ENCODE measurements around the gene LAMB1. TPM values are rescaled to one million over a fixed set of nuclear protein-coding genes. Genes with fewer than 3 reads are reported as not detected.
"Not testable (repeated sequence)": the region's sequence is repeated elsewhere in the genome, so short reads cannot be mapped to it uniquely, and the experiment has no call there.

The LAMB1 gene
- total RNA-seq = 0.27 TPM

- peak in 2 of 3 donors; percentile 26 to 37 for DNase-seq (ENCODE audit: low read depth in 2 of 3, low spot score in 2 of 3)
Measured at GRCh38 chr7:108002726-108003598, at the start of gene LAMB1. Gene LAMB1 (minus strand): TSS chr7:108003161. CDS start chr7:108002885, 276 bp downstream.

GRCh38 chr7:108051454-108051853, 48.5 kb upstream of the LAMB1 start:
- no peak for DNase-seq (ENCODE audit: low read depth in 2 of 3, low spot score in 2 of 3)

GRCh38 chr7:108049962-108050361, 47.0 kb upstream of the LAMB1 start:
- no peak for DNase-seq (ENCODE audit: low read depth in 2 of 3, low spot score in 2 of 3)

- no peak for DNase-seq (ENCODE audit: low read depth in 2 of 3, low spot score in 2 of 3)
Measured at GRCh38 chr7:108048422-108048821, 45.5 kb upstream of the LAMB1 start.

GRCh38 chr7:108046952-108047506, 44.1 kb upstream of the LAMB1 start:
- DNase-seq (ENCODE audit: low read depth in 2 of 3, low spot score in 2 of 3) = no peak

- DNase-seq (ENCODE audit: low read depth in 2 of 3, low spot score in 2 of 3) = no peak
Measured at GRCh38 chr7:108045669-108046068, 42.7 kb upstream of the LAMB1 start.

GRCh38 chr7:108045154-108045553, 42.2 kb upstream of the LAMB1 start:
- DNase-seq (ENCODE audit: low read depth in 2 of 3, low spot score in 2 of 3) = no peak

- no peak for DNase-seq (ENCODE audit: low read depth in 2 of 3, low spot score in 2 of 3)
Measured at GRCh38 chr7:108044345-108044744, 41.4 kb upstream of the LAMB1 start.

GRCh38 chr7:108038986-108039385, 36.0 kb upstream of the LAMB1 start:
- DNase-seq (ENCODE audit: low read depth in 2 of 3, low spot score in 2 of 3) = no peak

GRCh38 chr7:108037741-108038140, 34.8 kb upstream of the LAMB1 start:
- DNase-seq (ENCODE audit: low read depth in 2 of 3, low spot score in 2 of 3) = no peak

- no peak for DNase-seq (ENCODE audit: low read depth in 2 of 3, low spot score in 2 of 3)
Measured at GRCh38 chr7:108037140-108037539, 34.2 kb upstream of the LAMB1 start.

GRCh38 chr7:108034586-108034985, 31.6 kb upstream of the LAMB1 start:
- DNase-seq (ENCODE audit: low read depth in 2 of 3, low spot score in 2 of 3) = no peak

- no peak for DNase-seq (ENCODE audit: low read depth in 2 of 3, low spot score in 2 of 3)
Measured at GRCh38 chr7:108033776-108034497, 31.0 kb upstream of the LAMB1 start.

- not testable (repeated sequence) for DNase-seq (ENCODE audit: low read depth in 2 of 3, low spot score in 2 of 3)
Measured at GRCh38 chr7:108033309-108033708, 30.3 kb upstream of the LAMB1 start.

GRCh38 chr7:108030516-108030915, 27.6 kb upstream of the LAMB1 start:
- DNase-seq (ENCODE audit: low read depth in 2 of 3, low spot score in 2 of 3) = no peak

GRCh38 chr7:108029034-108029433, 26.1 kb upstream of the LAMB1 start:
- DNase-seq (ENCODE audit: low read depth in 2 of 3, low spot score in 2 of 3) = no peak

- no peak for DNase-seq (ENCODE audit: low read depth in 2 of 3, low spot score in 2 of 3)
Measured at GRCh38 chr7:108028111-108028510, 25.1 kb upstream of the LAMB1 start.

- no peak for DNase-seq (ENCODE audit: low read depth in 2 of 3, low spot score in 2 of 3)
Measured at GRCh38 chr7:108027239-108027638, 24.3 kb upstream of the LAMB1 start.

GRCh38 chr7:108026647-108027046, 23.7 kb upstream of the LAMB1 start:
- DNase-seq (ENCODE audit: low read depth in 2 of 3, low spot score in 2 of 3) = no peak

- DNase-seq (ENCODE audit: low read depth in 2 of 3, low spot score in 2 of 3) = no peak
Measured at GRCh38 chr7:108026116-108026515, 23.2 kb upstream of the LAMB1 start.

GRCh38 chr7:108024538-108024937, 21.6 kb upstream of the LAMB1 start:
- DNase-seq (ENCODE audit: low read depth in 2 of 3, low spot score in 2 of 3) = no peak

- no peak for DNase-seq (ENCODE audit: low read depth in 2 of 3, low spot score in 2 of 3)
Measured at GRCh38 chr7:108020585-108020984, 17.6 kb upstream of the LAMB1 start.

All from hematopoietic multipotent progenitor cell (in vitro differentiated cells).